Upper lobe of left lung (tissue), 4 donors: ENCODE data around the gene CACNA2D4.

Source experiments
- EP300 ChIP-seq, 4 donors: sonication (generic); formaldehyde crosslinking; IDR thresholded peaks; one replicate each; pipeline ENCODE4 v1.5.1; 2017; ENCODE audit warnings: antibody characterized with exemption in 4 of 4, control low read depth in 2 of 4
- POLR2A ChIP-seq, 4 donors: fragments of 450-650 bp; IDR thresholded peaks; one replicate each; pipeline ENCODE4 v1.5.1; 2016 to 2017; ENCODE audit warnings: antibody characterized with exemption in 4 of 4, mild to moderate bottlenecking in 2 of 4

GRCh38 chr12:1819050-1819449 lies 99.4 kb downstream of the CACNA2D4 start:
- TF ChIP-seq POLR2A (IDR thresholded peaks at IDR 0.05) (no peak), EP300 (IDR thresholded peaks at IDR 0.05) (no peak)
